PC-3 (cell line): ENCODE measurements around the gene FBXO42.

ENCODE experiments used
- EZH2 ChIP-seq: fragments of 300-600 bp; sonication (generic); IDR thresholded peaks from one replicate; pipeline ENCODE4 v1.6.1; 2017; ENCODE audit warnings: antibody characterized with exemption, mild to moderate bottlenecking, low read length; ENCODE audit not compliant: unreplicated experiment
- EZH2phosphoT487 ChIP-seq: fragments of 300-600 bp; sonication (generic); IDR thresholded peaks from 2 replicates; pipeline ENCODE4 v1.6.1; 2018; ENCODE audit warnings: mild to moderate bottlenecking, antibody characterized with exemption, low read length, borderline replicate concordance
- TF ChIP-seq, protein P1 (sequence below): fragments of 300-600 bp; sonication (generic); conservative IDR thresholded peaks from 2 replicates; pipeline ENCODE4 v1.5.1; 2017; ENCODE audit warnings: antibody characterized with exemption, low read depth, mild to moderate bottlenecking, low read length

DNA sequence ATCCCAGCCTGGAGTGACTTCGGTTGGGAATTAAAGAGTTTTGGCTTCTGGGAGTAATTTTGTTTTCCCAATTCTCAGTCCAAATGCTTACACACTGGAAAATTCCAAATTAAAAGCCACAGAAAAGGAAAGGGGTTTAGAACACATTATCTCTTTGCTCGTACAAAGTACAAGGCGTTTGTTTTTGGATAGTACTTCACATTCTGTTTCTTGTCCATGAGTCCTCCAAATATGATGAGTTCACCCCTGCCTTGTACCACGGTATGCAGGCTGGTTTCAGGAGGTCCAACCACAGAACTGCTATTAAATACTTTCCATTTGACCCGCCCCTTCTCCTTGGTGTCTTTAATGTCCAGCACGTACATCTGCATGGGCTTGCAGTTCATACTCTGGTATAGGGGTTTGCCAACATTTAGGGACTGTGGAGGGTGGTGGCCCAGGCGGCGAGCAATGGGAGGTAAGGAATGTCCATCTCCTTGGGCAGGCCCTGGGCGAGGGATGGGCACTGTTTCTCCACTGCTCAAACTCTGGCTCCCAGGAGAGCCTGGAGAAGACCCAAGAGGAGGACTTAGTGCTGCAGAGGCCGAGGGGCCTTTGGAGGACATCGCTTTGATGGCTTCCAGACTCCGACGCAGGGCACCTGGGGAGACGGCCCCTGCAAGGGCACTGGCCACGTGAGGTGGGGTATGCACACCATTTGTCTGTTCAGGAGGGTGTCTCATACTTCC lies 101.6 kb downstream of the FBXO42 start:
- TF ChIP-seq, protein P1, sequence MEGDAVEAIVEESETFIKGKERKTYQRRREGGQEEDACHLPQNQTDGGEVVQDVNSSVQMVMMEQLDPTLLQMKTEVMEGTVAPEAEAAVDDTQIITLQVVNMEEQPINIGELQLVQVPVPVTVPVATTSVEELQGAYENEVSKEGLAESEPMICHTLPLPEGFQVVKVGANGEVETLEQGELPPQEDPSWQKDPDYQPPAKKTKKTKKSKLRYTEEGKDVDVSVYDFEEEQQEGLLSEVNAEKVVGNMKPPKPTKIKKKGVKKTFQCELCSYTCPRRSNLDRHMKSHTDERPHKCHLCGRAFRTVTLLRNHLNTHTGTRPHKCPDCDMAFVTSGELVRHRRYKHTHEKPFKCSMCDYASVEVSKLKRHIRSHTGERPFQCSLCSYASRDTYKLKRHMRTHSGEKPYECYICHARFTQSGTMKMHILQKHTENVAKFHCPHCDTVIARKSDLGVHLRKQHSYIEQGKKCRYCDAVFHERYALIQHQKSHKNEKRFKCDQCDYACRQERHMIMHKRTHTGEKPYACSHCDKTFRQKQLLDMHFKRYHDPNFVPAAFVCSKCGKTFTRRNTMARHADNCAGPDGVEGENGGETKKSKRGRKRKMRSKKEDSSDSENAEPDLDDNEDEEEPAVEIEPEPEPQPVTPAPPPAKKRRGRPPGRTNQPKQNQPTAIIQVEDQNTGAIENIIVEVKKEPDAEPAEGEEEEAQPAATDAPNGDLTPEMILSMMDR: no peak
- no peak for TF ChIP-seq EZH2phosphoT487
- TF ChIP-seq EZH2: no peak
